Right renal pelvis (tissue), 4 donors: ENCODE results near the gene HERC6. TPM values are rescaled to one million over a fixed set of nuclear protein-coding genes. Genes with fewer than 3 reads are reported as not detected.
"Not testable (repeated sequence)": the region's sequence is repeated elsewhere in the genome, so short reads cannot be mapped to it uniquely, and the experiment has no call there.

ENCODE experiments used
- DNase-seq, 4 donors: peaks; one replicate each; pipeline ENCODE4 v3.0.0-alpha.2; 2013; ENCODE audit warnings: low read depth in 4 of 4, low spot score in 3 of 4, missing footprints in 1 of 4
- polyA plus RNA-seq, 4 donors: library from polyadenylated mRNA; unstranded; fragments of 120-200 nt; gene quantifications; one replicate each; pipeline ENCODE4 v1.2.1, GENCODE V29; 2013; ENCODE audit not compliant: insufficient read length in 4 of 4

The HERC6 gene
- polyA plus RNA-seq, 4 donors, result 6.1 to 9.2 (median 8.4) TPM

DNA sequence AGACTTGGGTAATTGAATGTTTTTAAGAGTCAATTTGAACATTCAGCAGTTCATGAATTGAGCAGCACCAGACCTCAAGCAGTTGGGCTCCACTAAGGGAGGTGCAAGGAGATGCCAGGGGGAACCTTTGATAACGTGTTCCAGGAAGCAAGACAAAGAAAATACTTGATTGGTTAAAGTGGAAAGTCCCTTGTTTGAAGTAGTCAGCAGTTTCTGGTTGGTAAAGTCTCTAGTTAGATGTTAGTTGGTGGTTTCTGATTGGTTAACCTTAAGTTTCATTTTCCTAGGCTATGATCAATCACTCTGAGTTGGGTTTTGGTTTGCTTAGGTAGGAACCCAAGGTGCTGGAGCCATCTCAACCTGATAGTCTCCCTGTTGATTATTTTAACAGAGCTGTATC, 4.0 kb downstream of the HERC6 start:
- DNase-seq, result no peak

DNA sequence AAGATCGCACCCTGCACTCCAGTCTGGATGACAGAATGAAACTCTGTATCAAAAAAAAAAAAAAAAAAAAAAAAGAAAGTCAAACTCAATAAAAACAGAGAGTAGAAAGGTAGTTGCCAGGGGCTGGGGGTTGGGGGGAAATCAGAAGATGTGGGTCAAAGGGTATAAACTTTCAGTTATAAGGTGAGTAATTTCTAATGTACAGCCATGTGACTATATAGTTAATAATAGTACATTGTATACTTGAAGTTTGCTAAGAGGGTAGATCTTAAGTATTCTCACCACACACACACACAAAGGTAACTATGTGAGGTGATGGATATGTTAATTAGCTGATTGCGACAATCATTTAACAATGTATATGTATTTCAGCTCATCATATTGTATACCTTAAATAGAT, 11.5 kb downstream of the HERC6 start:
- DNase-seq, result no peak

GRCh38 chr4:88391703-88392102, 13.1 kb downstream of the HERC6 start:
- no peak for DNase-seq

- DNase-seq, result no peak
These were observed 18.0 kb downstream of the HERC6 start for GRCh38 chr4:88396681-88397080.

DNA sequence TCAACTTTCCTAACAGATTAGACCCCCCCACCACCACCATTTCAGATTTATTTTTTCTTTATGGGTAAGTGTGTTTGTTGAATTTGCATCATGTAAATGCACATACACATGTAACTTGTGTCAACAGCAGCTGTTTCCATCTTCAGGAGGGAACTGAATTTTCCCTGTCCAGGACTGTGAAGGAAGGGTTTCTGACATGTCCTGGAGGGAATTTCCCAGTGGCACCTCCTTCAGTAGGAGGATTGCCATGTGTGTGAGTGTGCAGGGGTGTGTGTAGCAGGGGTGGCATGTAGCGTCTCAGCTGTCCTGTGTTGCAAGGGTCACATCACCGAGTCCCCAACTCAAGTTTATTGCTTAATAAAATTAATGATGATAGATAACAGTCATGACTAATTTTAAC, 19.7 kb downstream of the HERC6 start:
- DNase-seq, result no peak

DNA sequence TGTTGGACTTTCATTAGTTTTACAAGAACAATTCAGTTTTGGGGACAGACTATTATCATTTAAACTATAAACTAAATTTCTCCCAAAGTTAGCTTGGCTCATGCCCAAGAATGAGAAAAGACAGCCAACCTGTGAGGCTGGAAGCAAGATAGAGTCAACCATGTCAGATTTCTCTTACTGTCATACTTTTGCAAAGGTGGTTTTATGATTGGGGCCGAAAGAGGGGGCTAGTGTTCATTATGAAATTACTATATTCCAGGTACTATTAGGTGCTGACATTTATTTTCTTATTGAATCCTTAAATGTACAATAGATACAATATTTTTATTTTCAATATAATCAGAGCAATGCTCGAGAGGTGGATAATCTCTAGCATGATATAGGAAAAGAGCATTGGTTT, 30.6 kb downstream of the HERC6 start:
- no peak for DNase-seq

- no peak for DNase-seq
These were observed 31.1 kb downstream of the HERC6 start for GRCh38 chr4:88409789-88410188.

GRCh38 chr4:88411491-88412096, 32.9 kb downstream of the HERC6 start:
- no peak for DNase-seq

- no peak for DNase-seq
These were observed 35.1 kb downstream of the HERC6 start for GRCh38 chr4:88413801-88414200.

- DNase-seq, result no peak
These were observed 36.1 kb downstream of the HERC6 start for GRCh38 chr4:88414755-88415154.

DNA sequence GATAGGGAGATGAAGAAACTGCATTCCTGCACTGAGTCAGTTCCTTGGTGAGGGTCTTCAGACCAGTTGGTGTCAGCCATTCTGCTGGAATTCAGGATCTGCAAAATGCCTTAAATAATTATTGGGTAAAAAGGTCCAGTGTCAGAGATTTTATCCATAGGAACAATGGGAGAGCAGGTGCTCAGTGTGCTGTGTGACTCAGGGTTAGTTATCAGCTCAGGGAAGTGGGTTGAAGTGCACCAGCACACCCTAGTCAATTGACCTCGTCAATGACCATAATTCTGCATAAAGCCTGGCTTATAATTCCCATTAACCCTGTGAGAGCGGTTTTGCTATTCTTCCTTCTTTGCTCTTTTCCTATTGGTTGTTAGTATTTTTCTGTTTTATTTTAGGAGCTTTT, 37.3 kb downstream of the HERC6 start:
- no peak for DNase-seq

DNA sequence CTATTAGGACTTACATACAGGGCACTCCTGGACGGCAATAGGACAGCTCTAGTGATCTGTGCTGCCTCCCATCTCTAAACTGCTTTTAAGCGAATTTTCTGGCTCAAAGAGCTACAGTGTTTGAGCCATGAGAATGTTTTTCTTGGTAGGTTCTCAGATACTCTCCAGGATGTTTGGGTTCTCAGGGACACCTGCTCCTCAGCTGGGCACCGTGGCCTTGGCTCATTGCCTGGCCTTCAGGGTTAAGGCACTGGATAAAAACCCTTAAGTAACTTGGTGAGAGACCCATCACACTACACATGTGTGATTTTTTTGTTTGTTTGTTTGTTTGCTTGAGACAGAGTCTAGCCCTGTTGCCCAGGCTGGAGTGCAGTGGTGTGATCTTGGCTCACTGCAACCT, 39.8 kb downstream of the HERC6 start:
- no peak for DNase-seq

- DNase-seq, result no peak
These were observed 41.2 kb downstream of the HERC6 start for GRCh38 chr4:88419874-88420273.

GRCh38 chr4:88420844-88421243, 42.2 kb downstream of the HERC6 start:
- no peak for DNase-seq

DNA sequence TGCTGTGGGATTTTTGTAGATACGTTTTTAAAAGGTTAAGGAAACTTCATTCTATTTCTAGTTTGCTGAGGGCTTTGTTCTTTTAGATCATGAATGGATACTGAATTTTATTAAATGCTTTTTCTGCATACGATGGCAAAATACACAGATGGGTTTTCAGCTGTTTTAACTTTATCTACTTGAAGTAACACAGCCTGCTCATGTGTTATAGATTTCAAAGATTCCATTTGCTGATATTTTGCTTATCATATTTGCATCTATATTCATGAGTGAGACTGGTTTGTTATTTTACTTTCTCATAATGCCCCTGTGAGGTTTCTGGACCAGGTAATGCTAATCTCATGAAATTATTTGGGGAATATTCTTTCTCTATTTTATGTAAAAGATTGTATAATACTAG, 43.8 kb downstream of the HERC6 start:
- no peak for DNase-seq

GRCh38 chr4:88429401-88429800, 50.7 kb downstream of the HERC6 start:
- no peak for DNase-seq

- no peak for DNase-seq
These were observed 57.5 kb downstream of the HERC6 start for GRCh38 chr4:88435987-88436693.

DNA sequence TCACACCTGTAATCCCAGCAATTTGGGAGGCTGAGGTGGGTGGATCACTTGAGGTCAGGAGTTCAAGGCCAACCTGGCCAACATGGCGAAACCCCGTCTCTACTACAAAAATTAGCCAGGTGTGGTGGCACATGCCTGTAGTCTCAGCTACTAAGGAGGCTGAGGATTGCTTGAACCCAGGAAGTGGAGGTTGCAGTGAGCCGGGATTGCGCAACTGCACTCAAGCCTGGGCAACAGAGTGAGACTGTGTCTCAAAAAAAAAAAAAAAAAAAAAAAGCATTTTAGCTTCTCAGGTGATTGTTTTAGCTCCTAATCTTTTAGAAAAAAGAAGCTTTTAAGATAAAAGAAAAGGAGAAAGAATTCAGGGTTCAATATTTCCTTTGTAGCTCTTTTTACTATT, 59.2 kb downstream of the HERC6 start:
- not testable (repeated sequence) for DNase-seq

GRCh38 chr4:88439161-88439760, 60.6 kb downstream of the HERC6 start:
- no peak for DNase-seq

DNA sequence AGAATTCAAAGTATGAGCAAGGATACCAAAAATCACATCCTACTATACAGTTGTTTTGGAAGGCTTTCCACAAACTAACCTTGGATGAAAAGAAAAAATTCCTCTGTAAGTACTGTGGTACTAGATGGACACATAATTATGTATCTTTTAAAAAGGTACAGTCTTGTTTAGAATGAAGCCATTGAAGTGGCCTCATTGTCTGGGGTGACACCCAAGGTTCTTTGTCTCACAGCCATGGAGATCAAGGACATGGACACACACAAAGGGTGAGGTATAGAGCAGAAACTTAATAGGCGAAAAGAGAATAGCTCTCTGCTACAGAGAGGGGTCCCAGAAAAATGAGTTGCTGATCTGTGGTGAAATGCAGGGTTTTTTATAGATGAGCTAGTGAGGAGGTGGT, 61.5 kb downstream of the HERC6 start:
- no peak for DNase-seq

DNA sequence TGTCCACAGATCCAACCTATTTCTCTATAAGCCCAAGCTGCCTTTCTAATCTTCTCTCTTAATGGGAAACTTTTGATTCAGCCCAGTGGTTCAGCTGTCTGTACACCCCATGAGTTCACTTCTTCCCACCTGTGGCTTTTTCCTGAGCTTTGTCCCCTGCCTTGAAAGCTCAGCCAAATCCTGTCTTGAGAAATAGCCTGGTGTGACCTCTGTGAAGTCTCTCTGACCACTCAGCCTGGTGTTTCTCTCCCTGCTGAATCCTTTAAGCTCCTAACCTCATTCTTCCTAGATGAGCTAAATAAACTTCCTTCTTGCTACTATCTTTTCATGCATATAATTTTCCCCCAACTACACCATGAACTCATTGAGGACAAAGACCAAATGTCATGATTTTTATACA, 63.0 kb downstream of the HERC6 start:
- no peak for DNase-seq

- DNase-seq, result no peak
These were observed 64.1 kb downstream of the HERC6 start for GRCh38 chr4:88442689-88443191.
